WI38 (cell line): ENCODE data around the gene SPON1.
"Not testable (repeated sequence)": the region's sequence is repeated elsewhere in the genome, so short reads cannot be mapped to it uniquely, and the experiment has no call there.

ENCODE experiments used
- H3K4me3 ChIP-seq: 2 replicates; pipeline ENCODE4 v1.5.1; 2011; ENCODE audit warnings: low read depth, mild to moderate bottlenecking, control low read depth, low read length
- CTCF ChIP-seq: IDR thresholded peaks from 2 replicates; pipeline ENCODE4 v1.5.1; 2012; ENCODE audit warnings: low read depth, mild to moderate bottlenecking, control low read depth, low read length

Gene SPON1

GRCh38 chr11:14089690-14090462, 127.4 kb downstream of the SPON1 start:
- H3K4me3 ChIP-seq: no peak overlapping the region
- TF ChIP-seq CTCF: no peak

- not testable (repeated sequence) for H3K4me3 ChIP-seq
These were observed 128.1 kb downstream of the SPON1 start for GRCh38 chr11:14090631-14091030.

GRCh38 chr11:14093065-14093464, 130.5 kb downstream of the SPON1 start:
- TF ChIP-seq CTCF: no peak
- no peak overlapping the region for H3K4me3 ChIP-seq

GRCh38 chr11:14094481-14095037, 132.0 kb downstream of the SPON1 start:
- no peak for TF ChIP-seq CTCF
- H3K4me3 ChIP-seq: no peak overlapping the region

GRCh38 chr11:14095882-14096281, 133.4 kb downstream of the SPON1 start:
- no peak overlapping the region for H3K4me3 ChIP-seq
- TF ChIP-seq CTCF: no peak

- no peak overlapping the region for H3K4me3 ChIP-seq
- TF ChIP-seq CTCF: no peak
These were observed 134.1 kb downstream of the SPON1 start for GRCh38 chr11:14096606-14097005.

- H3K4me3 ChIP-seq: no peak overlapping the region
- no peak for TF ChIP-seq CTCF
These were observed 138.9 kb downstream of the SPON1 start for GRCh38 chr11:14101388-14101787.
